GM23338 (cell line): Measurements from ENCODE around the gene DPH6. TPM values are rescaled to one million over a fixed set of nuclear protein-coding genes. Genes with fewer than 3 reads are reported as not detected.

Experiments
- ATAC-seq: fragments of 200-7000 bp; cut with Tn5 transposase; 3 replicates; pipeline ENCODE4 v1.9.1; 2020
- DNase-seq: peaks from one replicate; pipeline ENCODE4 v3.0.0-alpha.2; 2015; ENCODE audit warnings: low spot score
- H2AFZ ChIP-seq: fragments of 200-600 bp; sonication (generic); 2 replicates; pipeline ENCODE4 v1.8.0; 2016; ENCODE audit warnings: antibody characterized with exemption, mild to moderate bottlenecking, moderate library complexity
- H3F3A ChIP-seq: fragments of 200-600 bp; sonication (generic); replicated peaks from 2 replicates; pipeline ENCODE4 v1.8.0; 2017; ENCODE audit warnings: antibody characterized with exemption, mixed run types, low read depth
- H3K27ac ChIP-seq: fragments of 200-600 bp; sonication (generic); 2 replicates; pipeline ENCODE4 v1.6.1; 2016; ENCODE audit warnings: low read depth
- H3K27me3 ChIP-seq: fragments of 200-600 bp; sonication (generic); 2 replicates; pipeline ENCODE4 v1.8.0; 2016; ENCODE audit warnings: mild to moderate bottlenecking, mixed run types, moderate library complexity; ENCODE audit not compliant: insufficient read depth
- H3K36me3 ChIP-seq: fragments of 200-600 bp; sonication (generic); 2 replicates; pipeline ENCODE4 v1.8.0; 2016; ENCODE audit warnings: mild to moderate bottlenecking; ENCODE audit not compliant: insufficient read depth
- H3K4me1 ChIP-seq: fragments of 200-600 bp; sonication (generic); 2 replicates; pipeline ENCODE4 v1.8.0; 2016; ENCODE audit warnings: mild to moderate bottlenecking, moderate library complexity; ENCODE audit not compliant: insufficient read depth
- H3K4me2 ChIP-seq: fragments of 200-600 bp; sonication (generic); 2 replicates; pipeline ENCODE4 v1.7.1; 2017; ENCODE audit warnings: mixed run types
- H3K4me3 ChIP-seq: fragments of 200-600 bp; sonication (generic); 2 replicates; pipeline ENCODE4 v1.6.1; 2016; ENCODE audit warnings: mixed run types
- H3K79me2 ChIP-seq: fragments of 200-600 bp; sonication (generic); replicated peaks from 2 replicates; pipeline ENCODE4 v1.8.0; 2017; ENCODE audit warnings: mild to moderate bottlenecking; ENCODE audit not compliant: insufficient read depth
- H3K9me2 ChIP-seq: fragments of 200-600 bp; sonication (generic); 2 replicates; pipeline ENCODE4 v1.8.0; 2017; ENCODE audit not compliant: insufficient read depth
- H4K20me1 ChIP-seq: fragments of 200-600 bp; sonication (generic); replicated peaks from 2 replicates; pipeline ENCODE4 v1.8.0; 2017; ENCODE audit warnings: mild to moderate bottlenecking; ENCODE audit not compliant: insufficient read depth
- H3K27ac Mint-ChIP-seq: 2 replicates; pipeline ENCODE4 v1.8.0; 2020; ENCODE audit warnings: inconsistent platforms, mild to moderate bottlenecking, moderate library complexity, mixed read lengths
- H3K27me3 Mint-ChIP-seq: 3 replicates; pipeline ENCODE4 v1.8.0; 2022; ENCODE audit warnings: low read depth, mild to moderate bottlenecking, moderate library complexity, mixed read lengths, inconsistent platforms; ENCODE audit not compliant: insufficient read depth, poor library complexity
- H3K36me3 Mint-ChIP-seq: 3 replicates; pipeline ENCODE4 v1.8.0; 2021; ENCODE audit warnings: low read depth, mild to moderate bottlenecking, inconsistent platforms, moderate library complexity, mixed read lengths
- H3K4me1 Mint-ChIP-seq: 3 replicates; pipeline ENCODE4 v1.8.0; 2020; ENCODE audit warnings: mild to moderate bottlenecking, inconsistent platforms, mixed read lengths
- H3K4me3 Mint-ChIP-seq: 3 replicates; pipeline ENCODE4 v1.8.0; 2021; ENCODE audit warnings: moderate library complexity, mild to moderate bottlenecking, inconsistent platforms, mixed read lengths
- H3K9me3 Mint-ChIP-seq: 3 replicates; pipeline ENCODE4 v1.8.0; 2020; ENCODE audit warnings: moderate library complexity, mild to moderate bottlenecking, inconsistent platforms, mixed read lengths
- EZH2phosphoT487 ChIP-seq: fragments of 200-600 bp; sonication (generic); IDR thresholded peaks from one replicate; pipeline ENCODE4 v1.8.1; 2018; ENCODE audit warnings: antibody characterized with exemption; ENCODE audit not compliant: unreplicated experiment
- POLR2AphosphoS5 ChIP-seq: IDR thresholded peaks from 2 replicates; pipeline ENCODE4 v1.6.1; 2016; ENCODE audit warnings: antibody characterized with exemption, low read depth
- ZNF114 ChIP-seq: fragments of 250-450 bp; sonication (Bioruptor Pico); IDR thresholded peaks from 2 replicates; pipeline ENCODE4 v1.5.0; 2020; ENCODE audit warnings: mild to moderate bottlenecking, moderate library complexity
- ZNF331 ChIP-seq: fragments of 250-450 bp; sonication (Bioruptor Pico); IDR thresholded peaks from 2 replicates; pipeline ENCODE4 v1.5.0; 2020; ENCODE audit warnings: low read depth, mild to moderate bottlenecking, moderate library complexity
- polyA plus RNA-seq: library from polyadenylated mRNA; unstranded; fragments of >200 nt; fragmentation: Nextera tagmentation; extraction: Ambion mirVana; gene quantifications from 2 replicates; pipeline ENCODE4 v1.2.1, GENCODE V29; 2016
- total RNA-seq: library from RNA; depleted of rRNA; stranded (reverse); fragments of >200 nt; shearing (Covaris generic); gene quantifications from 2 replicates; pipeline ENCODE4 v1.2.3, GENCODE V29; 2014
- TF ChIP-seq, protein P1 (sequence below): IDR thresholded peaks from 2 replicates; pipeline ENCODE4 v1.6.1; 2016; ENCODE audit warnings: antibody characterized with exemption
- TF ChIP-seq, protein P2 (sequence below): fragments of 250-450 bp; sonication (Bioruptor Pico); IDR thresholded peaks from 2 replicates; pipeline ENCODE4 v1.5.0; 2020; ENCODE audit warnings: mild to moderate bottlenecking, moderate library complexity

Gene DPH6
- total and polyA plus RNA-seq, 2 experiments from 2014 or later, result 37.9 to 46.9 TPM

DNA sequence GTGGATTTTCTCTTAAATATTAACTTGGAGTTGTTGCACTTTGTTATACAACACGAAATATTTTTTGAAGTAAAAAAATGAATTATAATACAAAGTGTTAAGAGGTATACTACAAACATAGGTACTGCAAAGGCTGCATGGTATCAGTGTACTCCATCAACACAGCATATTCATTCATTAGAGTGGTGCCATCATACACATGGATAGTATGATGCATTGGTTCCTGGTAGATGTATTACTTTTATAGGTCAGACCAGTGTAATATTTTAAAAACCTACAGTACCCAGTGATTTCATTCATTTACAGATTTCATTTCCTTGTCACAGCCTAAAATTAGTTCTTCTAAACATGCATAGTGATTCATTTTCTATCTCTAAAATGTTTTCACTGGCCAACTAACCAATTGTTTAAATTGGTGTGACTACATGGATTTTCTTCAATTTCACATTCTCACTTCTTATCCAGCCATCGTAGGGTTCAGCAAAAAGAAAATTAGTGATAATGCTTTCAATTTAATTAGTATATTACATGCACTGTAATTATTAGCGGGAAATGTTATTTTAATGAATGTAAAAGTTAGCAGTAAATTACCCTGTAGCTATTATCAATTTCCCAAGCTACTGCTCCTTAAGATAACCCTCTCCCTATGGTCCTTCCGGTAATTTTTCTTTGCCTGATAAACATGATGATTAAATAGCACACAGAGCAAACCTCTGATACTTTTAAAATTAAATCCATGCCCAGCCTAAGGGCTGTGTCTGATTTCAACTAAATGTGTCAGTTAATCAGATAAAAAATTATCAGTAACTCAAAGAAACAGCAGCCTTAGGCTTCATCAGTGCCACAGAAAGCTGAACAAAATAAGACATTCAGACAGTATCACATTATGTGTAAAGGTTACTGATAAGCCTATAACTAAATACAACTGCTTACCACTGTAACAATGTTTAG is 68.4 kb downstream of the DPH6 start (continued):
- TF ChIP-seq, protein P1, sequence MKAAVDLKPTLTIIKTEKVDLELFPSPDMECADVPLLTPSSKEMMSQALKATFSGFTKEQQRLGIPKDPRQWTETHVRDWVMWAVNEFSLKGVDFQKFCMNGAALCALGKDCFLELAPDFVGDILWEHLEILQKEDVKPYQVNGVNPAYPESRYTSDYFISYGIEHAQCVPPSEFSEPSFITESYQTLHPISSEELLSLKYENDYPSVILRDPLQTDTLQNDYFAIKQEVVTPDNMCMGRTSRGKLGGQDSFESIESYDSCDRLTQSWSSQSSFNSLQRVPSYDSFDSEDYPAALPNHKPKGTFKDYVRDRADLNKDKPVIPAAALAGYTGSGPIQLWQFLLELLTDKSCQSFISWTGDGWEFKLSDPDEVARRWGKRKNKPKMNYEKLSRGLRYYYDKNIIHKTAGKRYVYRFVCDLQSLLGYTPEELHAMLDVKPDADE, result no peak
- TF ChIP-seq ZNF331 (CRISPR knock-in tag) (no peak), POLR2AphosphoS5 (no peak), EZH2phosphoT487 (no peak)
- TF ChIP-seq, protein P2, sequence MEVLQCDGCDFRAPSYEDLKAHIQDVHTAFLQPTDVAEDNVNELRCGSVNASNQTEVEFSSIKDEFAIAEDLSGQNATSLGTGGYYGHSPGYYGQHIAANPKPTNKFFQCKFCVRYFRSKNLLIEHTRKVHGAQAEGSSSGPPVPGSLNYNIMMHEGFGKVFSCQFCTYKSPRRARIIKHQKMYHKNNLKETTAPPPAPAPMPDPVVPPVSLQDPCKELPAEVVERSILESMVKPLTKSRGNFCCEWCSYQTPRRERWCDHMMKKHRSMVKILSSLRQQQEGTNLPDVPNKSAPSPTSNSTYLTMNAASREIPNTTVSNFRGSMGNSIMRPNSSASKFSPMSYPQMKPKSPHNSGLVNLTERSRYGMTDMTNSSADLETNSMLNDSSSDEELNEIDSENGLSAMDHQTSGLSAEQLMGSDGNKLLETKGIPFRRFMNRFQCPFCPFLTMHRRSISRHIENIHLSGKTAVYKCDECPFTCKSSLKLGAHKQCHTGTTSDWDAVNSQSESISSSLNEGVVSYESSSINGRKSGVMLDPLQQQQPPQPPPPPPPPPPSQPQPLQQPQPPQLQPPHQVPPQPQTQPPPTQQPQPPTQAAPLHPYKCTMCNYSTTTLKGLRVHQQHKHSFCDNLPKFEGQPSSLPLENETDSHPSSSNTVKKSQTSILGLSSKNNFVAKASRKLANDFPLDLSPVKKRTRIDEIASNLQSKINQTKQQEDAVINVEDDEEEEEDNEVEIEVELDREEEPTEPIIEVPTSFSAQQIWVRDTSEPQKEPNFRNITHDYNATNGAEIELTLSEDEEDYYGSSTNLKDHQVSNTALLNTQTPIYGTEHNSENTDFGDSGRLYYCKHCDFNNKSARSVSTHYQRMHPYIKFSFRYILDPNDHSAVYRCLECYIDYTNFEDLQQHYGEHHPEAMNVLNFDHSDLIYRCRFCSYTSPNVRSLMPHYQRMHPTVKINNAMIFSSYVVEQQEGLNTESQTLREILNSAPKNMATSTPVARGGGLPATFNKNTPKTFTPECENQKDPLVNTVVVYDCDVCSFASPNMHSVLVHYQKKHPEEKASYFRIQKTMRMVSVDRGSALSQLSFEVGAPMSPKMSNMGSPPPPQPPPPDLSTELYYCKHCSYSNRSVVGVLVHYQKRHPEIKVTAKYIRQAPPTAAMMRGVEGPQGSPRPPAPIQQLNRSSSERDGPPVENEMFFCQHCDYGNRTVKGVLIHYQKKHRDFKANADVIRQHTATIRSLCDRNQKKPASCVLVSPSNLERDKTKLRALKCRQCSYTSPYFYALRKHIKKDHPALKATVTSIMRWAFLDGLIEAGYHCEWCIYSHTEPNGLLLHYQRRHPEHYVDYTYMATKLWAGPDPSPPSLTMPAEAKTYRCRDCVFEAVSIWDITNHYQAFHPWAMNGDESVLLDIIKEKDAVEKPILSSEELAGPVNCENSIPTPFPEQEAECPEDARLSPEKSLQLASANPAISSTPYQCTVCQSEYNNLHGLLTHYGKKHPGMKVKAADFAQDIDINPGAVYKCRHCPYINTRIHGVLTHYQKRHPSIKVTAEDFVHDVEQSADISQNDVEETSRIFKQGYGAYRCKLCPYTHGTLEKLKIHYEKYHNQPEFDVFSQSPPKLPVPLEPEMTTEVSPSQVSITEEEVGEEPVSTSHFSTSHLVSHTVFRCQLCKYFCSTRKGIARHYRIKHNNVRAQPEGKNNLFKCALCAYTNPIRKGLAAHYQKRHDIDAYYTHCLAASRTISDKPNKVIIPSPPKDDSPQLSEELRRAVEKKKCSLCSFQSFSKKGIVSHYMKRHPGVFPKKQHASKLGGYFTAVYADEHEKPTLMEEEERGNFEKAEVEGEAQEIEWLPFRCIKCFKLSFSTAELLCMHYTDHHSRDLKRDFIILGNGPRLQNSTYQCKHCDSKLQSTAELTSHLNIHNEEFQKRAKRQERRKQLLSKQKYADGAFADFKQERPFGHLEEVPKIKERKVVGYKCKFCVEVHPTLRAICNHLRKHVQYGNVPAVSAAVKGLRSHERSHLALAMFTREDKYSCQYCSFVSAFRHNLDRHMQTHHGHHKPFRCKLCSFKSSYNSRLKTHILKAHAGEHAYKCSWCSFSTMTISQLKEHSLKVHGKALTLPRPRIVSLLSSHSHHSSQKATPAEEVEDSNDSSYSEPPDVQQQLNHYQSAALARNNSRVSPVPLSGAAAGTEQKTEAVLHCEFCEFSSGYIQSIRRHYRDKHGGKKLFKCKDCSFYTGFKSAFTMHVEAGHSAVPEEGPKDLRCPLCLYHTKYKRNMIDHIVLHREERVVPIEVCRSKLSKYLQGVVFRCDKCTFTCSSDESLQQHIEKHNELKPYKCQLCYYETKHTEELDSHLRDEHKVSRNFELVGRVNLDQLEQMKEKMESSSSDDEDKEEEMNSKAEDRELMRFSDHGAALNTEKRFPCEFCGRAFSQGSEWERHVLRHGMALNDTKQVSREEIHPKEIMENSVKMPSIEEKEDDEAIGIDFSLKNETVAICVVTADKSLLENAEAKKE (CRISPR knock-in tag), result no peak

DNA sequence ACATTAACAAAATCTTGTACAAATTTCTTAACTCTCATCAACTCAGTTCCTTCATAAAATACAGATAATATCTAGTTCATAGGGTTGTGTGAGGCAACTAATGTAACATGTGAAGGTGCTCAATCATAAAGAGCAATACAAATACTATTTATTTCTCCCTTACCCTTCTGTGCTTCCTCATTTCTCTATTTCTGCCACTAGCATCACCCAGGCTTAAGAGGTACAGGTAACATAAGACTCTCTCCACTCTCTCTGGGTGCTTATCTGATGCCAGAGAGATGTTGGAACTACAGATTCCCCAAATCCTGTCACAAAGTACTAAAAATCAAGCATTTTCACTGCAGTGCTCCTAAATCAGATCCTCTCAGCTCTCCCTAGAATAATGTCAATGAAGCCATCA is 74.9 kb downstream of the DPH6 start:
- H3K27ac ChIP-seq, result no peak overlapping the region
- ATAC-seq, result no peak

More for the DNA sequence above, 74.9 kb downstream of the DPH6 start:
- no peaks in the 10 kb centered on the region for H3K79me2 ChIP-seq
- no peak overlapping the region for H3K4me2 ChIP-seq
- TF ChIP-seq ZNF114 (CRISPR knock-in tag), result no peak
- H3K36me3 ChIP-seq, result no peaks in the 10 kb centered on the region
- no peak overlapping the region for H2AFZ ChIP-seq
- H3K4me1 Mint-ChIP-seq, result no peaks in the 10 kb centered on the region
- no peak overlapping the region for H3K4me3 Mint-ChIP-seq
- no peaks in the 10 kb centered on the region for H3K36me3 Mint-ChIP-seq
- no peak overlapping the region for H3K4me3 ChIP-seq
- no peaks in the 10 kb centered on the region for H3K4me1 ChIP-seq
- H3K27ac Mint-ChIP-seq, result no peak overlapping the region
- no peaks in the 10 kb centered on the region for H3F3A ChIP-seq
- no peak for DNase-seq
- H3K27me3 ChIP-seq, result no peaks in the 10 kb centered on the region
- peaks cover 2% of the 10 kb centered on the region for H3K27me3 Mint-ChIP-seq
- H3K9me3 Mint-ChIP-seq, result no peaks in the 10 kb centered on the region
- no peaks in the 10 kb centered on the region for H3K9me2 ChIP-seq
- H4K20me1 ChIP-seq, result no peaks in the 10 kb centered on the region
